AG04449 (cell line): ENCODE data around the gene HSPA5.

Experiments used
- CTCF ChIA-PET: fragments of 350-600 bp; formaldehyde crosslinking; extraction: SDS; loops from one replicate; lab custom pipeline; 2021; ENCODE audit warnings: antibody characterized with exemption; lab: Yijun Ruan, JAX
- POLR2A ChIA-PET: fragments of 400-600, 350-600 bp; formaldehyde crosslinking; extraction: SDS; loops from one replicate; lab custom pipeline; 2020; ENCODE audit warnings: antibody characterized with exemption, inconsistent platforms; lab: Yijun Ruan, JAX
- DNase-seq: peaks from one replicate; pipeline ENCODE4 v3.0.0-alpha.2; 2010; ENCODE audit warnings: low read depth, low spot score
- H3K4me3 ChIP-seq: 2 replicates; pipeline ENCODE4 v1.5.1; 2011; ENCODE audit warnings: low read depth, mild to moderate bottlenecking, control low read depth, low read length
- CTCF ChIP-seq: IDR thresholded peaks from one replicate; pipeline ENCODE4 v1.5.1; 2011; ENCODE audit warnings: mild to moderate bottlenecking, moderate library complexity, low read length, control low read depth, inconsistent platforms; ENCODE audit not compliant: insufficient read depth; ENCODE audit errors: missing control alignments

Gene HSPA5

GRCh38 chr9:125261501-125262293, 20.6 kb upstream of the HSPA5 start, which contains the start of gene GAPVD1:
Gene GAPVD1, plus strand, starts transcription at chr9:125261826. Its CDS starts 37,096 bp downstream, at chr9:125298922.
- TF ChIP-seq CTCF: peak; percentile 30
- H3K4me3 ChIP-seq: peak within 1 kb of the TSS; percentile 92
- DNase-seq: no peak
- CTCF ChIA-PET: interaction anchor here (0.8 to 1.5 kb wide), 2 partner anchors 17 to 33 kb away, joined by 3 to 12 read pairs; no protein-coding TSS in a partner anchor
- POLR2A ChIA-PET: interaction anchor here (0.6 to 3.1 kb wide), 6 partner anchors 11 to 39 kb away, joined by 3 to 24 read pairs (median 5); partner anchors contain the start of gene HSPA5

GRCh38 chr9:125260561-125260960, 19.4 kb upstream of the HSPA5 start:
- POLR2A ChIA-PET: interaction anchor here (0.7 to 3.1 kb wide), 2 partner anchors 19 to 26 kb away, joined by 4 to 24 read pairs; partner anchors contain the start of gene HSPA5
- CTCF ChIA-PET: interaction anchor here (1.5 kb wide), 1 partner anchor 16 kb away, joined by 12 read pairs; no protein-coding TSS in a partner anchor
- H3K4me3 ChIP-seq: no peak overlapping the region
- no peak for TF ChIP-seq CTCF
- DNase-seq: no peak

- CTCF ChIA-PET: no interaction called here
- POLR2A ChIA-PET: no interaction called here
- TF ChIP-seq CTCF: no peak
- DNase-seq: no peak
- H3K4me3 ChIP-seq: no peak overlapping the region
Observed at GRCh38 chr9:125258832-125259534, 17.8 kb upstream of the HSPA5 start.

- DNase-seq: no peak
- no peak for TF ChIP-seq CTCF
- POLR2A ChIA-PET: no interaction called here
- CTCF ChIA-PET: no interaction called here
- H3K4me3 ChIP-seq: no peak overlapping the region
Observed at GRCh38 chr9:125258160-125258785, 17.1 kb upstream of the HSPA5 start.

- TF ChIP-seq CTCF: peak; percentile 6
- DNase-seq: no peak
- H3K4me3 ChIP-seq: no peak overlapping the region
- ChIA-PET CTCF (interaction anchor here (0.8 to 1.8 kb wide), 13 partner anchors 11 to 471 kb away, joined by 3 to 10 read pairs (median 5); no protein-coding TSS in a partner anchor), POLR2A (interaction anchor here (3.6 kb wide), 1 partner anchor 14 kb away, joined by 13 read pairs; the partner anchor contains the start of gene HSPA5)
Observed at GRCh38 chr9:125255781-125256391, 14.7 kb upstream of the HSPA5 start.
